Hair follicular keratinocyte (primary cell): ENCODE data around the gene CHD6. TPM values are rescaled to one million over a fixed set of nuclear protein-coding genes. Genes with fewer than 3 reads are reported as not detected.

Experiments used
- total RNA-seq: library from RNA; depleted of rRNA; stranded (reverse); fragments of >200 nt; gene quantifications from 2 replicates; pipeline ENCODE4 v1.2.3, GENCODE V29; 2015

The CHD6 gene
- 8.1 and 11.6 TPM in 2 replicates for total RNA-seq

GRCh38 chr20:41617902-41618806, at the start of gene CHD6:
CHD6 (minus strand) TSS chr20:41618377; CDS start chr20:41551337, 67,040 bp downstream.

GRCh38 chr20:41366546-41367392, 251.4 kb downstream of the CHD6 start, which contains the start of gene EMILIN3:
EMILIN3 (minus strand) TSS chr20:41366818; CDS start chr20:41366634, 184 bp downstream.

